GM19438 (cell line): Measurements from ENCODE around the gene ZNF776.
"Not testable (repeated sequence)": the region's sequence is repeated elsewhere in the genome, so short reads cannot be mapped to it uniquely, and the experiment has no call there.

Experiments used
- ATAC-seq: cut with Tn5 transposase; IDR thresholded peaks from one replicate; pipeline ENCODE4 v1.9.1; 2021; ENCODE audit warnings: low read depth; ENCODE audit not compliant: unreplicated experiment

ZNF776 gene

DNA sequence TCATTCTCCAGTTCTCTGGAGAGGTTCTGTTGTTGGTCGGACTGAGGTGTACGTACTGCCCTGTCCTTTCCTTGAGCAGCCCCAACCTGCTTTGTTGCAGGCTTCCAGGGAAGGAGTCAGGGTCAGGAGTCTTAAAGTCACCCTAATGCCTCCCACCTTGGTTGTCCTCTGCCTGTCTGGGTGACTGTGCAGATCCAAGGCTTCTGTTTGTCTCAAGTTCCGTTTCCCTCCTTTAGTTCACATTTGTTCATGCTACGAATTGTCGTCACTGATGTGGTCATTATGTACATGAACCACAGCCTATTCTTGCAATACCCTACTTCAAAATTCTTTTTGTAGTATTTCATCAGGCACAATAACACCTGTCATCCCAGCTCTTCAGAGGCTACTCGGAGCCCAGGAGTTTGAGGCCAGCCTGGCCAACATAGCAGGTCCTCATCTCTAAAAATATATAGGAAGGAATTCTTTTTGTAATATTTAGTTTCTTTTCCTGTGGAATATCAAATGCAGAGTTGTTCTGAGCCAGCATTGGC is 30.2 kb downstream of the ZNF776 start:
- ATAC-seq = no peak

DNA sequence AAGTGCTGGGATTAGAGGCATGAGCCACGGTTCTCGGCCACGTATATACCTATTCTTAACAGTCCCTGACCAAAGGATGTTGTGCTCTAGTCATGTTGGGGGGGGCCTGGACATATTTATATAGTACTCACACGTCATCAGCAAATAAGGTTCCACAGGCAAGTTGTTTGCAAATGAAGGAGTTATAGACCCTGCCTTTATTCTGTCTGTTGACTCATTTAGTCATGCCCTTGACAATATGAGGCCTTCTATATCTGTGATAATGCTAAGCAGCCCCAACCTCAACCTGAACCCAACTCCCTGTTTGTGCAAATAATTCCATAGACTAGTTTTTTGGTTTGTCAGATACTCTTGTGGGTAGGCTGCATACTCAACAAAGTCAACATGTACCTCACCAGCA is 31.7 kb downstream of the ZNF776 start:
- no peak for ATAC-seq

GRCh38 chr19:57779220-57779845 is 32.7 kb downstream of the ZNF776 start:
- no peak for ATAC-seq

DNA sequence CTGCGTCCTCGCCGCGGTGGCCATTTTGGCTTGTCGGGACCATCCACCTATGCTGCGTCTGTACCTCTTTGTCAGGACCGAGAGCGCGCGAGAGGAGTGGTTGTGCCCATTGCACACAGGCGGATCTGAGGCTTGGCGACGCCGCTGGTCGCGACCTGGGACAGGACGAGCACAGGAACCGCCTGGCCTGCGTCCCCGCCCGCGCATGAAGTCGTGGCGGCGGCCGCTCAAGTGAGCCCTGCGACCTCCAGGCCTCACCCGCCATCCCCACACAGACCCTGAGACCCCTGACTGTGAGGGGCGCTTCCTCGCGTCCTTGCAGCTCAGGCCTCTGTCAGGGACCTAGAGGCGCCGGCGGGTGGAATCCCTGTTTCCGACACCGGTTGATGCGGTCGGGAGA is 39.7 kb downstream of the ZNF776 start:
- no peak for ATAC-seq

- no peak for ATAC-seq
These were observed 40.3 kb downstream of the ZNF776 start for GRCh38 chr19:57786906-57787305.

- no peak for ATAC-seq
These were observed 41.6 kb downstream of the ZNF776 start for GRCh38 chr19:57788114-57788692.

- ATAC-seq = no peak
These were observed 42.7 kb downstream of the ZNF776 start for GRCh38 chr19:57789288-57789687.

DNA sequence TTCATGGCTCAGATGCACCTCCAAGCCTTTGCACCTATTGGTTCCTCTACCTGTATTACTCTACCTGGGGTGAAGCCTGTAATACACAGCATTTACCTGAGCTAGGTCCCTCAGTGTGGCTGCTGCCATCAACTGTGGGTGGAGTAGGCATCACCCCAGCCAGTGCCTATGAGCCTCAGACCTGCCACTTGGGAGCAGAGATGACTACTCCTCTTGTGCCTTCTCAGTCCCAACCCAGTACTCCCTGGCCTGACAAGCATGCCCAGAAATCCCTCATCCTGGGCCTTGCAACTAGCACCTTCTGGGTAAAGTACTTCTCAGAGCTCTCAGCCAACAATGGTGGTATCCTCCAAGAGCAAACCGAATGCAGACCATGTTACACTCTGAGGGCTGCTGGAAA is 50.0 kb downstream of the ZNF776 start:
- not testable (repeated sequence) for ATAC-seq

DNA sequence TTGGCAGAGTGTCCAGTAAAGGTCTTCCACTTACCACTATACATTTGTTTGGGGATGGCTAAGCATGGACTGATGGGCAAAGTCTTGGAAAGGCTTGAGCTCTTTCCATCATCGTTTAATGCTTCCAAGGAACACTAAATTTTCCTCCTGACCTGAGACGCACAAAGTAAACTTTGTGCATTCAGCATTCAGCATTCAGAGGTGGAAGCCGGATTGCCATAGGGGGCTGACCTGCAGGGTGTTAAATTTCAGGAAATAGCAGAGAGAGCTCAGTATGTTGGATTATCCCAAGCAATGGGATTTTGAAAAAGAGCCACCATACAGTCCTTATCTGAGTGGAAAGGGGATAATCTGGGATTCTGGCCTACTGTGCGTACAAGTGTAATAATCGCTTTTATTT is 54.1 kb downstream of the ZNF776 start:
- no peak for ATAC-seq

DNA sequence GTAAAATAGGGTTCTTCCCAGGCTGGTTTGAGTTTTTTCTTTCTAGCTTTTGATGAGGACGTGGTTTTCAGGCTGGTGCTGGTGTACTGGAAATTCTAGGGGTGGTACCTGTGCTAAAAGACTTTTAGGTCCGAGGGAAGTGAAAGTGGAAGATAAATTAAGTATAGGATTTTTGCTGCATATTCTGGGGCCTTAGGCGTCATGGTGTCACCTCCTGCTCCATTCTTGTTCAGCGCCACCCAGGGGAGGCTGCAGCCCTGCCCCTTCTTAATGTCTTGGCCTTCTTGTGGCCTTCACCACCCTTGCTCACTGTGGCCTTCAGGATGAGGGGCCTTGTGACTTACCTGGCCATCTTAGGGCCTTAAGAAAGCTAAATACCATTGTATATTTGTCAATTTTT is 55.7 kb downstream of the ZNF776 start:
- no peak for ATAC-seq

GRCh38 chr19:57803265-57803593 is 56.6 kb downstream of the ZNF776 start:
- ATAC-seq = no peak

GRCh38 chr19:57803594-57804325 is 57.1 kb downstream of the ZNF776 start:
- ATAC-seq = no peak

DNA sequence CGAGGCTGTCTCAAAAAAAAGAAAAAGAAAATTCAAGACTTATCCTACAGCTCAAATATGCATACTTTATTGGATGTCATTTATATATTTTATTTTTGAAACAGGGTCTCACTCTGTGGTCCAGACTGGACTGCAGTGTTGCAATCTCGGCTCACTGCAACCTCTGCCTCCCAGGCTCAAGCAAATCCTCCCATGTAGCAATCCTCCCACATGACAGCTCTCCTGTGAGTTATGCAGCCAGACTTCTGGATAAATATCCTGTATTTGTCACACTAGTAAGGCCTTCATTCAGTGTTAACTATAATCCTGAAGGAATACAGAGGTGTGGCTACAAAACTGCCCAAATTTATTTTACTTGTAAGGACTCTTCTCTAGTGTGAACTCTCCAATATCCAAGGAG is 60.9 kb downstream of the ZNF776 start:
- no peak for ATAC-seq
